NB4 (cell line): ENCODE data around the gene SLC9A4.

Source experiments
- POLR2A ChIP-seq: IDR thresholded peaks from 2 replicates; pipeline ENCODE4 v1.6.1; 2011; ENCODE audit warnings: mild to moderate bottlenecking; ENCODE audit not compliant: insufficient read length; ENCODE audit errors: extremely low read depth
- TF ChIP-seq, protein P1 (sequence below): IDR thresholded peaks from one replicate; pipeline ENCODE4 v1.5.1; 2012; ENCODE audit warnings: low read depth, low read length
- TF ChIP-seq, protein P2 (sequence below): IDR thresholded peaks from 2 replicates; pipeline ENCODE4 v1.6.1; 2011; ENCODE audit warnings: low read depth, low read length

DNA sequence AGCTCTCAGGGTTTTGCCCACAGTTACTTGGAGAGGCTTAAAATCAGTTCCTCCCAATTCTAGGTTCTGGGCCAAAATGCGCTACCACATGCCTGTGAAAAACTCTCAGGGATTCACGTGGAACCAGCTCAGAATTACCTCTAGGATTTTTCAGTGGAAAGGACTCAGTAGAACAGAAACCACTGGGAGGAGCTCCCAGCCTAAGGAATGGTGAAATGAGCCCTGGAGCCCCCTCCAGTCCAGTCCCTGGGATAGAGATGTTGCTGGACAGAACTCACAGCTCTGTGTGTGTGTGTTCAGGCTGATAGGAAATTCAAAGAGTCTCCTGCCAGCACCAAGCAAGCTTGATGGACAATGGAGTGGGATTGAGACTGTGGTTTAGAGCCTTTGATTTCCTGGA lies 21.1 kb upstream of the SLC9A4 start:
- TF ChIP-seq, protein P1, sequence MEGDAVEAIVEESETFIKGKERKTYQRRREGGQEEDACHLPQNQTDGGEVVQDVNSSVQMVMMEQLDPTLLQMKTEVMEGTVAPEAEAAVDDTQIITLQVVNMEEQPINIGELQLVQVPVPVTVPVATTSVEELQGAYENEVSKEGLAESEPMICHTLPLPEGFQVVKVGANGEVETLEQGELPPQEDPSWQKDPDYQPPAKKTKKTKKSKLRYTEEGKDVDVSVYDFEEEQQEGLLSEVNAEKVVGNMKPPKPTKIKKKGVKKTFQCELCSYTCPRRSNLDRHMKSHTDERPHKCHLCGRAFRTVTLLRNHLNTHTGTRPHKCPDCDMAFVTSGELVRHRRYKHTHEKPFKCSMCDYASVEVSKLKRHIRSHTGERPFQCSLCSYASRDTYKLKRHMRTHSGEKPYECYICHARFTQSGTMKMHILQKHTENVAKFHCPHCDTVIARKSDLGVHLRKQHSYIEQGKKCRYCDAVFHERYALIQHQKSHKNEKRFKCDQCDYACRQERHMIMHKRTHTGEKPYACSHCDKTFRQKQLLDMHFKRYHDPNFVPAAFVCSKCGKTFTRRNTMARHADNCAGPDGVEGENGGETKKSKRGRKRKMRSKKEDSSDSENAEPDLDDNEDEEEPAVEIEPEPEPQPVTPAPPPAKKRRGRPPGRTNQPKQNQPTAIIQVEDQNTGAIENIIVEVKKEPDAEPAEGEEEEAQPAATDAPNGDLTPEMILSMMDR = no peak
- TF ChIP-seq POLR2A = no peak
- TF ChIP-seq, protein P2, sequence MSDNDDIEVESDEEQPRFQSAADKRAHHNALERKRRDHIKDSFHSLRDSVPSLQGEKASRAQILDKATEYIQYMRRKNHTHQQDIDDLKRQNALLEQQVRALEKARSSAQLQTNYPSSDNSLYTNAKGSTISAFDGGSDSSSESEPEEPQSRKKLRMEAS = no peak
